ENCODE data around the gene CCDC9B. TPM values are rescaled to one million over a fixed set of nuclear protein-coding genes. Genes with fewer than 3 reads are reported as not detected.

Gene CCDC9B
- total RNA-seq, 1 experiment from 2014 or later: 1.4 TPM

- TF ChIP-seq ZSCAN18 (CRISPR knock-in tag; IDR thresholded peaks at IDR 0.05): no peak
- TF ChIP-seq NFE2L1 (CRISPR knock-in tag; IDR thresholded peaks at IDR 0.05): no peak
- TF ChIP-seq ATF6 (CRISPR knock-in tag; IDR thresholded peaks at IDR 0.05): no peak
- no peak for TF ChIP-seq OVOL2 (CRISPR knock-in tag; IDR thresholded peaks at IDR 0.05; ENCODE audit: borderline replicate concordance)
- TF ChIP-seq CREB1 (CRISPR knock-in tag; IDR thresholded peaks at IDR 0.05): no peak
- no peak for TF ChIP-seq ATF1 (CRISPR knock-in tag; IDR thresholded peaks at IDR 0.05)
- no peak for TF ChIP-seq ZNF138 (CRISPR knock-in tag; conservative IDR thresholded peaks at IDR 0.05)
- TF ChIP-seq HMGA2 (CRISPR knock-in tag; IDR thresholded peaks at IDR 0.05): no peak
- TF ChIP-seq SP1 (CRISPR knock-in tag; conservative IDR thresholded peaks at IDR 0.05): no peak
- no peak for TF ChIP-seq CDX4 (CRISPR knock-in tag; IDR thresholded peaks at IDR 0.05; ENCODE audit: borderline replicate concordance)
- no peak for TF ChIP-seq FOXP1 (CRISPR knock-in tag; IDR thresholded peaks at IDR 0.05; ENCODE audit: borderline replicate concordance)
- no peak for TF ChIP-seq TP53 (CRISPR knock-in tag; IDR thresholded peaks at IDR 0.05)
- no peak for TF ChIP-seq E2F5 (CRISPR knock-in tag; IDR thresholded peaks at IDR 0.05)
- TF ChIP-seq ELF4 (CRISPR knock-in tag; IDR thresholded peaks at IDR 0.05; ENCODE audit: low read depth): no peak
- Mint-ChIP-seq H3K27me3 (ENCODE audit: low read depth) (no peaks in the 10 kb centered on the region), H3K4me3 (no peak overlapping the region), H3K4me1 (no peaks in the 10 kb centered on the region), H3K27ac (no peak overlapping the region), H3K9me3 (peaks cover 22% of the 10 kb centered on the region), H3K36me3 (peaks cover 88% of the 10 kb centered on the region)
- ChIA-PET CTCF (interaction anchor here (1.6 kb wide), 1 partner anchor 22 kb away, joined by 3 read pairs; no protein-coding TSS in a partner anchor), POLR2A (no interaction called here)
- DNase-seq (ENCODE audit: low spot score): no peak
- no peak for ATAC-seq
These were observed 49.3 kb upstream of the CCDC9B start for GRCh38 chr15:40389824-40390595.

- H3K4me3 Mint-ChIP-seq: no peak overlapping the region
- H3K36me3 Mint-ChIP-seq: peaks cover 95% of the 10 kb centered on the region
- DNase-seq (ENCODE audit: low spot score) (no peak), ATAC-seq (no peak)
- H3K9me3 Mint-ChIP-seq: peaks cover 22% of the 10 kb centered on the region
- no peak overlapping the region for H3K27ac Mint-ChIP-seq
- POLR2A ChIA-PET: no interaction called here
- CTCF ChIA-PET: interaction anchor here (1.6 kb wide), 1 partner anchor 21 kb away, joined by 3 read pairs; no protein-coding TSS in a partner anchor
- H3K27me3 Mint-ChIP-seq (ENCODE audit: low read depth): no peaks in the 10 kb centered on the region
- TF ChIP-seq MAX (CRISPR knock-in tag; IDR thresholded peaks at IDR 0.05) (no peak), FOXP1 (CRISPR knock-in tag; IDR thresholded peaks at IDR 0.05; ENCODE audit: borderline replicate concordance) (no peak)
- peaks cover 6% of the 10 kb centered on the region for H3K4me1 Mint-ChIP-seq
These were observed 48.4 kb upstream of the CCDC9B start for GRCh38 chr15:40388941-40389823.

- CTCF ChIA-PET: no interaction called here
- no peak overlapping the region for H3K27ac Mint-ChIP-seq
- POLR2A ChIA-PET: no interaction called here
- ATAC-seq: no peak
- H3K27me3 Mint-ChIP-seq (ENCODE audit: low read depth): no peaks in the 10 kb centered on the region
- H3K4me1 Mint-ChIP-seq: peaks cover 18% of the 10 kb centered on the region
- no peak for DNase-seq (ENCODE audit: low spot score)
- peaks cover 22% of the 10 kb centered on the region for H3K9me3 Mint-ChIP-seq
- peaks cover 72% of the 10 kb centered on the region for H3K36me3 Mint-ChIP-seq
- H3K4me3 Mint-ChIP-seq: no peak overlapping the region
- TF ChIP-seq EMX1 (CRISPR knock-in tag; IDR thresholded peaks at IDR 0.05) (no peak), ZSCAN18 (CRISPR knock-in tag; IDR thresholded peaks at IDR 0.05) (no peak), NR2C2 (CRISPR knock-in tag; IDR thresholded peaks at IDR 0.05) (no peak), ZNF121 (CRISPR knock-in tag; IDR thresholded peaks at IDR 0.05) (no peak), RELA (CRISPR knock-in tag; IDR thresholded peaks at IDR 0.05; ENCODE audit: borderline replicate concordance) (no peak), ZMAT4 (CRISPR knock-in tag; IDR thresholded peaks at IDR 0.05) (no peak), FOXP1 (CRISPR knock-in tag; IDR thresholded peaks at IDR 0.05; ENCODE audit: borderline replicate concordance) (no peak), NR3C1 (CRISPR knock-in tag; conservative IDR thresholded peaks at IDR 0.05; ENCODE audit: low read depth) (no peak), ZNF138 (CRISPR knock-in tag; conservative IDR thresholded peaks at IDR 0.05) (no peak), ZNF219 (CRISPR knock-in tag; IDR thresholded peaks at IDR 0.05; ENCODE audit: borderline replicate concordance) (no peak)
These were observed 45.7 kb upstream of the CCDC9B start for GRCh38 chr15:40386480-40386879.

All from WTC11 (cell line).